BJ (cell line): ENCODE results near the gene CNPY4. TPM values are rescaled to one million over a fixed set of nuclear protein-coding genes. Genes with fewer than 3 reads are reported as not detected.
A peak's percentile ranks its signal among the peaks of the same experiment; 100 is the strongest.

ENCODE experiments used
- CTCF ChIA-PET: fragments of 350-600 bp; formaldehyde crosslinking; extraction: SDS; loops from one replicate; lab custom pipeline; 2021; ENCODE audit warnings: antibody characterized with exemption, inconsistent platforms; lab: Yijun Ruan, JAX
- POLR2A ChIA-PET: fragments of 300-600 bp; sonication (Branson Sonifier 250); formaldehyde crosslinking; extraction: SDS; loops from one replicate; lab custom pipeline; 2021; ENCODE audit warnings: antibody characterized with exemption; lab: Charles Lee
- DNase-seq: peaks from one replicate; pipeline ENCODE4 v3.0.0-alpha.2; 2011; ENCODE audit warnings: low read depth
- H3K27me3 ChIP-seq: 2 replicates; pipeline ENCODE4 v1.6.0; 2011; ENCODE audit warnings: low read length; ENCODE audit not compliant: control insufficient read depth, insufficient read depth
- H3K36me3 ChIP-seq: 2 replicates; pipeline ENCODE4 v1.5.1; 2011; ENCODE audit warnings: low read length; ENCODE audit not compliant: control insufficient read depth, insufficient read depth
- H3K4me3 ChIP-seq: 2 replicates; pipeline ENCODE4 v1.5.1; 2011; ENCODE audit warnings: low read depth, mild to moderate bottlenecking, control low read depth, low read length
- polyA plus RNA-seq: library from polyadenylated mRNA; depleted of rRNA; stranded (reverse); fragments of >200 nt; gene quantifications from 2 replicates; pipeline ENCODE4 v1.2.3, GENCODE V29; 2011
- TF ChIP-seq, protein P1 (sequence below): IDR thresholded peaks from 2 replicates; pipeline ENCODE4 v1.5.1; 2011; ENCODE audit warnings: low read depth, mild to moderate bottlenecking, control low read depth, inconsistent platforms, low read length, moderate library complexity; ENCODE audit not compliant: insufficient read depth

CNPY4 gene
- polyA plus RNA-seq, 1 experiment, result 20.9 TPM

DNA sequence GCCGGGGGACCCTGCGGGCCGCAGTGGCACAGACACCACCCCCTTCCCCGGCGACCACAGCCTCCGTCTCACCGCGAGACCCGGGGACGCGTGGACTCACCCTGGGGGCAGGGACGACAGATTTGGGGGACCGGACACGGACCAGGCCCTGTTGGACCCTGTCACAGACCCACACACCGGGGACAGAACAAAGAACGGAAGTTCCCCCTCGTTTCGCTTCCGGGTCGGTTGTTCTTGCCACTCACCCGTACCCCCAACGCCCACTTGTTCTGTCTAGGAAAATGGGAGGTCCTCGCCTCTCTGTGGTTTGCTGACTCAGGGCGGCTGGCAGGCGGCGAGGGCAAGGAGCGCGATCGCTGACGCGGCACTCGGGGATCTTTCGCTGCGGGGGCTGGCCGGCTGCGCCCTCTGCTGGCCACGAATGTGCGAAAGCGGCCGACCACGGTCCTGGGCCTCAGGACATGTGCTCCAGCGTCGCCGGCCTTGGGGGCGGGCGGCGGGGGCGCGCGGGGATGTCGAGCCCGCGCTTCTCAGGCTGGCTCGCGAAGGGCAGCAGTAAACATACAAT is 37.8 kb upstream of the CNPY4 start, which contains the start of gene ZNF3:
ZNF3 (minus strand) TSS at position 189 of the 568 bp plus-strand sequence. CDS start 4,366 bp downstream, outside the sequence.
- H3K36me3 ChIP-seq, result peaks cover 9% of the 10 kb centered on the region
- TF ChIP-seq, protein P1, sequence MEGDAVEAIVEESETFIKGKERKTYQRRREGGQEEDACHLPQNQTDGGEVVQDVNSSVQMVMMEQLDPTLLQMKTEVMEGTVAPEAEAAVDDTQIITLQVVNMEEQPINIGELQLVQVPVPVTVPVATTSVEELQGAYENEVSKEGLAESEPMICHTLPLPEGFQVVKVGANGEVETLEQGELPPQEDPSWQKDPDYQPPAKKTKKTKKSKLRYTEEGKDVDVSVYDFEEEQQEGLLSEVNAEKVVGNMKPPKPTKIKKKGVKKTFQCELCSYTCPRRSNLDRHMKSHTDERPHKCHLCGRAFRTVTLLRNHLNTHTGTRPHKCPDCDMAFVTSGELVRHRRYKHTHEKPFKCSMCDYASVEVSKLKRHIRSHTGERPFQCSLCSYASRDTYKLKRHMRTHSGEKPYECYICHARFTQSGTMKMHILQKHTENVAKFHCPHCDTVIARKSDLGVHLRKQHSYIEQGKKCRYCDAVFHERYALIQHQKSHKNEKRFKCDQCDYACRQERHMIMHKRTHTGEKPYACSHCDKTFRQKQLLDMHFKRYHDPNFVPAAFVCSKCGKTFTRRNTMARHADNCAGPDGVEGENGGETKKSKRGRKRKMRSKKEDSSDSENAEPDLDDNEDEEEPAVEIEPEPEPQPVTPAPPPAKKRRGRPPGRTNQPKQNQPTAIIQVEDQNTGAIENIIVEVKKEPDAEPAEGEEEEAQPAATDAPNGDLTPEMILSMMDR, result peak; percentile 86
- CTCF ChIA-PET, result interaction anchor here (0.7 to 1.7 kb wide), 6 partner anchors 14 to 90 kb away, joined by 3 to 6 read pairs (median 5); no protein-coding TSS in a partner anchor
- POLR2A ChIA-PET, result no interaction called here
- H3K4me3 ChIP-seq, result peak within 1 kb of the TSS; percentile 99
- no peaks in the 10 kb centered on the region for H3K27me3 ChIP-seq
- DNase-seq, result peak; percentile 92

DNA sequence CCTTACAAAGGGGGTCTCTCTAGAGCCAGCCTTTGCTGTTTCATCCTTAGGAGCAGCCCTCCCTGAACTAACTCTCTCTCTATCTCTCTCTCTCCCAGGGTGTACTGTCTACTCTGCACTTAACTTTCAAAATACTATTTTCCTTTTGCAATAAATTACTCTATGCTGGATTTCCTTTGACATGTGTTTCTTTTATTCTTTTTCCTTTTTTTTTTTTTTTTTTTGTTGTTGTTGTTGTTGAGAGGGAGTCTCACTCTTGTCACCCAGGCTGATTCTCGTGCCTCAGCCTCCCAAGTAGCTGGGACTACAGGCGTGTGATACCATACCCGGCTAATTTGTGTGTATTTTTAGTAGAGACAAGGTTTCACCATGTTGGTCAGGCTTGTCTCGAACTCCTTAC is 36.5 kb upstream of the CNPY4 start:
- H3K36me3 ChIP-seq, result peaks cover 5% of the 10 kb centered on the region; the same call in 1 of the 2 replicates
- no peak overlapping the region for H3K4me3 ChIP-seq
- CTCF ChIA-PET, result interaction anchor here (0.6 to 1.7 kb wide), 7 partner anchors 12 to 91 kb away, joined by 3 to 6 read pairs (median 3); partner anchors contain the start of gene AP4M1
- no peak for DNase-seq
- POLR2A ChIA-PET, result interaction anchor here (0.7 kb wide), 1 partner anchor 176 kb away, joined by 4 read pairs; no protein-coding TSS in a partner anchor
- no peaks in the 10 kb centered on the region for H3K27me3 ChIP-seq
- TF ChIP-seq, protein P1, result no peak

DNA sequence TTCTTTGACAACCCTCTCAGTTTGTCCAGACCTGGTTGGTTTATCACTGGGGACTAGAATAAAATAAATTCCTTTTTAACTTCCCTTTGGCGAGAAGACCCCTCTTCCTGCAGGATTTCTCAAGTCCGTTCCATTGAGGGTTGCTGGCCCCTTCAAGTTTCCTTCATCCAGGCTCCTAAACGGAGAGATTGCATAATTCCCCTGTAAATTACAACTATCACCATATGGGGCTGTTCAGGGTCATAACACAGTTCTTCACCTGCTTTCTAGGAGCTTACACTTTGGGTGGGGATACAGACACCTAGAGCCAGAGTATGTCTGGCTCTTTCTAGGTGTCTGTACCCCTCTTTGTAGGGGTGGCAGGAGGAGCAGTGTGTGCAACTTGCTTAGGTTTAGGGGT is 33.9 kb upstream of the CNPY4 start:
- Histone ChIP-seq H3K4me3 (no peak overlapping the region), H3K36me3 (peaks cover 2% of the 10 kb centered on the region), H3K27me3 (no peaks in the 10 kb centered on the region)
- DNase-seq, result no peak
- ChIA-PET CTCF (no interaction called here), POLR2A (no interaction called here)
- TF ChIP-seq, protein P1, result no peak

DNA sequence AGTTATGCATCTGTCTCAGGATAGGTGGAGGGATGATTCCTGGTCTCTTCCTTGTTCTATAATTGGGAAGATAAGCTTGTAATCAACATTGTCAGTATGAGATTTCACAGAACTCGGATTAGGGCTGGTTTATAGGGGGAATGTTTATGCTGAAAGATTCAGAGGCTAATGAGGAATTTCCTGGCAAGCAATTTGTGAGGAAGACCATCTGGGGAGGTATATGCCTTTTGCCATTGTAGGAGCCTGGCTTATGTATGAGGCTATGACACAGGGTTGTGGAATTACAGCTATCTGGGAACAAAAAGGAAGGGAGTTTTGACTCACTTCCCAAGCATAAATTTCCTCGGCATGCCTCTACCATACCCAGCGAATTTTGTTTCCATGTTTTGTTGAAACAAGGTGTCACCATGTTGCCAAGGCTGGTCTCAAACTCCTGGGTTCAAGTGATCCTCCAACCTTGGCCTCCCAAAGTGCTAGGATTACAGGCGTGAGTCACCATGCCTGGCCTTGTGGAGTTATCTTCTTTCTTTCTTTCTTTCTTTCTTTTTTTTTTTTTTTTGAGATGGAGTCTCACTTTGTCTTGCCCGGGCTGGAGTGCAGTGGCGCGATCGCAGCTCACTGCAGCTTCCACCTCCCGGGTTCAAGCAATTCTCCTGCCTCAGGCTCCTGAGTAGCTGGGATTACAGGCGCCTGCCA is 32.2 kb upstream of the CNPY4 start:
- peak; percentile 97 for DNase-seq
- H3K4me3 ChIP-seq, result no peak overlapping the region
- POLR2A ChIA-PET, result interaction anchor here (0.6 to 0.8 kb wide), 4 partner anchors 13 to 1488 kb away, joined by 3 to 12 read pairs (median 3); partner anchors contain the start of gene AP4M1
- H3K36me3 ChIP-seq, result peaks cover 16% of the 10 kb centered on the region
- CTCF ChIA-PET, result interaction anchor here (1.0 kb wide), 1 partner anchor 41 kb away, joined by 4 read pairs; no protein-coding TSS in a partner anchor
- no peaks in the 10 kb centered on the region for H3K27me3 ChIP-seq
- TF ChIP-seq, protein P1, result no peak

DNA sequence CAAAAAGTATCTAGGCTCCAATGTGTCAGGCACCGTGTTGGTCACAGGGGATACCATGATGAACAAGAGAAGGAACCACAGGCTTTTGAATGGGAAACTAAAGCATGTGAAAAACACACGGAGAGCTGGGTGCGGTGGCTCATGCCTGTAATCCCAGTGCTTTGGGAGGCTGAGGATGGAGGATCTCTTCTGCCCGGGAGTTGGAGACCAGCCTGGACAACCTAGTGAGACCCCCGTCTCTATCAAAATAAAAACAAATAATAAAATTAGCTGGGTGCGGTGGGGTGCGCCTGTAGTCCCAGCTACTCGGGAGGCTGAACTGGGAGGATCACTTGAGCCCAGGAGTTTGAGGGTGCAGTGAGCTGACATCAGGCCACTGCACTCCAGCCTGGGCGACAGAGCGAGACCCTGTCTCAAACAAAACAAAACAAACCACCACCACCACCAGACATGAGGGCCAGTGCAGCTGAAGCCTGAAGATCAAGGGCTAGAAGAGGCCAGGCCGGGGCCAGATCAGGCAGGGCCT is 31.3 kb upstream of the CNPY4 start:
- H3K36me3 ChIP-seq, result peaks cover 23% of the 10 kb centered on the region
- ChIA-PET POLR2A (interaction anchor here (0.6 to 0.8 kb wide), 2 partner anchors 12 to 89 kb away, joined by 3 to 8 read pairs; partner anchors contain the start of gene STAG3), CTCF (interaction anchor here (0.8 to 1.2 kb wide), 2 partner anchors 11 to 14 kb away, joined by 3 to 4 read pairs; no protein-coding TSS in a partner anchor)

More for the DNA sequence above, 31.3 kb upstream of the CNPY4 start:
- DNase-seq, result no peak
- TF ChIP-seq, protein P1, result no peak
- H3K4me3 ChIP-seq, result peak overlapping the region; percentile 89
- no peaks in the 10 kb centered on the region for H3K27me3 ChIP-seq
